Ovary (tissue), 9 donors: ENCODE measurements around the gene MINDY1. TPM values are rescaled to one million over a fixed set of nuclear protein-coding genes. Genes with fewer than 3 reads are reported as not detected.

ENCODE experiments used
- DNase-seq, 5 donors: peaks; one replicate each; pipeline ENCODE4 v3.0.0-alpha.2; 2019 to 2020
- H3K27ac ChIP-seq, 2 donors: fragments of 200-600 bp; one replicate each; pipeline versions ENCODE4 v1.5.1 to v1.8.0; 2019 to 2022
- H3K27me3 ChIP-seq: fragments of 200-600 bp; one replicate; pipeline ENCODE4 v1.8.0; 2022
- H3K36me3 ChIP-seq: fragments of 200-600 bp; sonication (generic); one replicate; pipeline ENCODE4 v1.5.1; 2019
- H3K4me1 ChIP-seq: one replicate; pipeline ENCODE4 v1.8.1; 2013; ENCODE audit warnings: mild to moderate bottlenecking, moderate library complexity; ENCODE audit not compliant: insufficient read depth
- H3K4me3 ChIP-seq: fragments of 200-600 bp; sonication (generic); one replicate; pipeline ENCODE4 v1.5.1; 2017
- H3K9me3 ChIP-seq, 2 donors: fragments of 200-600 bp in 1 of 2; sonication (generic) in 1 of 2; one replicate each; pipeline versions ENCODE4 v1.5.1 to v1.8.1; 2013 to 2019; ENCODE audit warnings: mild to moderate bottlenecking in 1 of 2, moderate library complexity in 1 of 2
- EP300 ChIP-seq: sonication (generic); formaldehyde crosslinking; IDR thresholded peaks from one replicate; pipeline ENCODE4 v1.6.1; 2017; ENCODE audit warnings: antibody characterized with exemption
- POLR2A ChIP-seq: fragments of 450-650 bp; IDR thresholded peaks from one replicate; pipeline ENCODE4 v1.6.1; 2017; ENCODE audit warnings: antibody characterized with exemption, mild to moderate bottlenecking, moderate library complexity
- WGBS, 3 donors: extraction: QIAGEN DNeasy Blood & Tissue Kit in 1 of 3; methylation state at CpG; one replicate each; pipeline versions ENCODE4 v1.1.5 to v1.1.7; 2013 to 2017; 5-methylcytosine and 5-hydroxymethylcytosine counted together
- intact Hi-C, 4 donors: fragments of 100-400 bp; cut with DNase I; formaldehyde crosslinking; loops; one replicate each; pipeline versions ENCODE4 v1.11.0 to v1.15.1; 2022 to 2023
- polyA plus RNA-seq, 2 donors: library from polyadenylated mRNA; stranded (reverse); fragments of 200-250 nt in 1 of 2; fragments of 350-450 nt in 1 of 2; fragmentation: Illumina TruSeq in 1 of 2; extraction: RNeasy Lipid Tissue Mini Kit (QIAGEN cat#74804) in 1 of 2; gene quantifications; one replicate each; pipeline ENCODE4 v1.2.3, GENCODE V29; 2013 to 2014
- total RNA-seq, 7 donors: library from RNA; depleted of rRNA in 2 of 7; stranded (reverse); fragments of >200 nt in 2 of 7; fragmentation: NEBNext Ultra II Directional in 3 of 7; extraction: Animal tissue kit (Norgen Biotek cat#: 25700) in 3 of 7; gene quantifications; one replicate each; pipeline versions ENCODE4 v1.1.0 to v1.2.4, GENCODE V29; 2016 to 2023
- TF ChIP-seq, protein P1 (sequence below), 3 donors: fragments of 450-650 bp in 2 of 3; fragments of 200-600 bp in 1 of 3; IDR thresholded peaks; one replicate each; pipeline versions ENCODE4 v1.5.1 to v1.8.0; 2016 to 2022; ENCODE audit warnings: antibody characterized with exemption in 3 of 3, mild to moderate bottlenecking in 1 of 3
- donor health status: DM: no; HTN: no; CAD: no; lungs with moderate emphysema.
- donor health status: DM: no; HTN: no; CAD: no.
- donor health status: Bipolar disorder and iron deficiency.
- donor health status: DM: yes; HTN: yes; CAD: no.
- donor health status: DM: no; HTN: no; CAD: no.
- donor health status: DM: yes; HTN: yes; CAD: no.

MINDY1 gene
- total and polyA plus RNA-seq, 9 donors = 17.1 to 35.6 (median 26.9) TPM

DNA sequence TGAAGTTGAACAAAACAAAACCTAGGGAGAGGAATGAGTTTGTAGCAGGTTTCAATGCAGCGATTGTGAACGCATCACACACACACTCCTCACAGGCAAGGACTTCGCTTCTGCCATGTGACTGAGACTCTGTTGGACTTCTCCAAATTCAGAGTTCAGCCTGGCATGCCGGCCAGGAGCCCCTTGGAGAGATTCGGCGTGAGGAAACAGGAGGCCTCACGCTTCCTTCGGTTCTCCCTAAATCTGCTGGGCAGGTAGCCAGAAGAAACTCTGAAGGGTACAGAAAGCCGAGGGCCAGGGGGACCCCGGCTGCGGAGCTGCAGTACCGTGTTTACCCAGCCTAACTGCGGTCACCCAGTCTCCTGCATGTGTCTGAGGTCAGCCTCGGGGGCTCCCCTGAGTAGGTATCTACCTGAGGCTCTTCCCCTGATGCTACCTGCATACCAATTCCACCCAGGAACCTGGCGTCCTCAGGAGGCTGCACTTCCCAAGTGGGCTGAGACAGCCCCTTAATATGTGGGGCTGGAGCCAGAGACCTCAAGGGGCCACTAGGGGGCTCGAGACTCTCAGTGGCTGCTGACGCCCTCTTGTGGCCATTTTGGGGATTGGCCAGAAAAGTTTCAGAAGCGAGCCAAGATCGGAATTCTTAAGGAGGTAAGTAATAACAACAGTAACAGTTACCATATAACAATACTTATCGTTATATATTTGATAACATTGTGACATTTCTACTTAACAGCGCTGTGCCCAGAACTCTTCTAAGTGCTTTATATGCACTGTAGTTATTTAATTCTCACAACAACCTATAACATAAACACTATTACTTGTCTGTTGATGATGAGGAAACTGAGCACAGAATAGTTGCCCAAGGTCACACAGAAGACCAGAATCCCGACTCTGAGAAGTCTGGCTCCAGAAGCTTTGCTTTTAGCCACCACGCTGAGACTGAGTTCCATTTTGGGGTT, 27.3 kb downstream of the MINDY1 start:
- 9 to 18% (median 10%) methylated on average over 23 of the region's 23 CpGs for WGBS, 3 donors
- H3K4me1 ChIP-seq = peaks cover 6% of the 10 kb centered on the region
- no peaks in the 10 kb centered on the region for H3K27me3 ChIP-seq
- peak; percentile 86 to 94 (median 90) for DNase-seq
- H3K9me3 ChIP-seq = no peaks in the 10 kb centered on the region
- H3K27ac ChIP-seq = peak overlapping the region; percentile 24 to 58
- no peak overlapping the region for H3K4me3 ChIP-seq
- H3K36me3 ChIP-seq = no peaks in the 10 kb centered on the region
- TF ChIP-seq, protein P1, sequence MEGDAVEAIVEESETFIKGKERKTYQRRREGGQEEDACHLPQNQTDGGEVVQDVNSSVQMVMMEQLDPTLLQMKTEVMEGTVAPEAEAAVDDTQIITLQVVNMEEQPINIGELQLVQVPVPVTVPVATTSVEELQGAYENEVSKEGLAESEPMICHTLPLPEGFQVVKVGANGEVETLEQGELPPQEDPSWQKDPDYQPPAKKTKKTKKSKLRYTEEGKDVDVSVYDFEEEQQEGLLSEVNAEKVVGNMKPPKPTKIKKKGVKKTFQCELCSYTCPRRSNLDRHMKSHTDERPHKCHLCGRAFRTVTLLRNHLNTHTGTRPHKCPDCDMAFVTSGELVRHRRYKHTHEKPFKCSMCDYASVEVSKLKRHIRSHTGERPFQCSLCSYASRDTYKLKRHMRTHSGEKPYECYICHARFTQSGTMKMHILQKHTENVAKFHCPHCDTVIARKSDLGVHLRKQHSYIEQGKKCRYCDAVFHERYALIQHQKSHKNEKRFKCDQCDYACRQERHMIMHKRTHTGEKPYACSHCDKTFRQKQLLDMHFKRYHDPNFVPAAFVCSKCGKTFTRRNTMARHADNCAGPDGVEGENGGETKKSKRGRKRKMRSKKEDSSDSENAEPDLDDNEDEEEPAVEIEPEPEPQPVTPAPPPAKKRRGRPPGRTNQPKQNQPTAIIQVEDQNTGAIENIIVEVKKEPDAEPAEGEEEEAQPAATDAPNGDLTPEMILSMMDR (IDR thresholded peaks at IDR 0.05) = peak; percentile 98 to 100 (median 99)
- TF ChIP-seq EP300 = no peak
- intact Hi-C loops = loop anchor here in 1 of 4 donors (10.0 kb wide), 1 partner anchor 55 kb away; the partner anchor contains the start of gene SETDB1

DNA sequence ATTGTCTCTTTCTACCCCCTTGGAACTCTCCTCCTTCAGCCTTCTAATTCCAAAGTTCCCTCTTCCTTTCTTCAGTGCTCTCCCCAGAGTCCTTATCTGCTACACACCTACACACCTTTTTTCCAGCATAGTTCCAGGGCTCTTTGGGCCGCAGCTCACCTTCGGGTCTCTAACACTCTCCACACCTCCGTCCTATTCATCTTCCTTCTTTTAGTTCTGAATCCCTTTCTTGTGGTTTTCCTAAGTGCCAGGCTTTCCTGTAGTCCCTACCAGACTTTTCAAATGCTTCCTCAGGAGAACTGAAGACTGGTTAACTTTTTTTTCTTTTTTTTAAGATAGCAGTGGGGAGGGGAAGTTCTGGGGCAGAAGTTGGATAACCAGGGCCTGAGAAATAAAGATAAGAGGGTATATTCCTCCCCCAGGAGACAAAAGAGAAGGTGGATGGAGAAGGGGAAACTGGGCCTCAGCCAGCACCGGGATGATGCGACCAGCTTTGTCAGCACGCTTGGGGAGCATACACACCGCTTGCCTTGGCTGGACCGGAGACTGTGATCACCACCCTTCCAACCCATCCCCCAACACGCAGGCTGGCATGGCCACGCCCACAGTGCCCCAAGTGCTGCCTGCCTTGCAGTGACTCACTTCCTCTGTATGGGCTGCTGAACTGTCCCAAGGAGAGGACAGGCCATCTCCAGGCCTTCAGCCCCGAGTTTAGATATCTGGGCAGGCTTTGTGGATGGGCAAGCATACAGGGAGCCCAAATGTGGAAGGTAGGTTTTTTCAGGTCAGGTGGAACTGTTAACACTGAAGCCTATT, 29.6 kb downstream of the MINDY1 start:
- Histone ChIP-seq H3K4me1 (peaks cover 17% of the 10 kb centered on the region), H3K4me3 (no peak overlapping the region)
- TF ChIP-seq, protein P1 (IDR thresholded peaks at IDR 0.05) = no peak
- TF ChIP-seq POLR2A (no peak), EP300 (no peak)

DNA sequence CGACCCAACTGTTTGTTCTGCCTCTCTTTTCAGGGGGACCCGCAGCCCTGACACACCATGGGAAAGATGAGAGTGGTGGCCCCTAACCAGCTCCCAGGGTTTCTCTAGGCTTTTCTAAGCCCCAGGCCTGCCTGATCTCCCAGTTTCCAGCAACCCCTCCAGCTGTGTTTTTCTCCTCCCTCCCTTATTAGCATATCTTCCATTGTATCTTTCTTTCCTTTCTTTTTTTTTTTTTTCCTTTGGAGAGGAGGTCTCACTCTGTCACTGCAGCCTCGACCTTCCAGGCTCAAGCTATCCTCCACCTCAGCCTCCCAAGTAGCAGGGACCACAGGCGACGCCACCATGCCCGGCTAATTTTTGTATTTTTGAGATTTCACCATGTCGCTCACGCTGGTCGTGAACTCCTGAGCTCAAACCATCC, 30.3 kb downstream of the MINDY1 start:
- Histone ChIP-seq H3K27me3 (no peaks in the 10 kb centered on the region), H3K9me3 (no peaks in the 10 kb centered on the region), H3K4me1 (peaks cover 23% of the 10 kb centered on the region), H3K27ac (no peak overlapping the region), H3K36me3 (no peaks in the 10 kb centered on the region), H3K4me3 (no peak overlapping the region)
- intact Hi-C loops = loop anchor here in 1 of 4 donors (10.0 kb wide), 1 partner anchor 52 kb away; the partner anchor contains the start of gene SETDB1
- TF ChIP-seq POLR2A (no peak), EP300 (no peak)
- TF ChIP-seq, protein P1 (IDR thresholded peaks at IDR 0.05) = no peak
- DNase-seq = no peak
- WGBS, 3 donors = 92 to 95% (median 95%) methylated on average over 9 of the region's 9 CpGs

More for the DNA sequence above, 29.6 kb downstream of the MINDY1 start:
- Histone ChIP-seq H3K27ac (no peak overlapping the region), H3K9me3 (no peaks in the 10 kb centered on the region), H3K36me3 (no peaks in the 10 kb centered on the region), H3K27me3 (no peaks in the 10 kb centered on the region)
- 72 to 83% (median 74%) methylated on average over 11 of the region's 11 CpGs for WGBS, 3 donors
- DNase-seq = peak in 4 of 5 donors; percentile 49 to 58 (median 52)
- intact Hi-C loops = loop anchor here in 1 of 4 donors (10.0 kb wide), 1 partner anchor 52 kb away; the partner anchor contains the start of gene SETDB1
